Embryonic facial prominence (tissue), 1 donor: Measurements from ENCODE around the gene UBE2B.
A peak's percentile ranks its signal among the peaks of the same experiment; 100 is the strongest.
"Not testable (repeated sequence)": the region's sequence is repeated elsewhere in the genome, so short reads cannot be mapped to it uniquely, and the experiment has no call there.

ENCODE experiments used
- DNase-seq: peaks from one replicate; pipeline ENCODE4 v3.0.0-alpha.2; 2016; ENCODE audit errors: extremely low spot score

The UBE2B gene

GRCh38 chr5:134370871-134371833, at the start of gene UBE2B:
UBE2B (plus strand) TSS chr5:134371569; CDS start chr5:134371596, 27 bp downstream.
- peak; percentile 100 for DNase-seq

- DNase-seq: no peak
Observed at GRCh38 chr5:134327327-134327726, 44.0 kb upstream of the UBE2B start.

DNA sequence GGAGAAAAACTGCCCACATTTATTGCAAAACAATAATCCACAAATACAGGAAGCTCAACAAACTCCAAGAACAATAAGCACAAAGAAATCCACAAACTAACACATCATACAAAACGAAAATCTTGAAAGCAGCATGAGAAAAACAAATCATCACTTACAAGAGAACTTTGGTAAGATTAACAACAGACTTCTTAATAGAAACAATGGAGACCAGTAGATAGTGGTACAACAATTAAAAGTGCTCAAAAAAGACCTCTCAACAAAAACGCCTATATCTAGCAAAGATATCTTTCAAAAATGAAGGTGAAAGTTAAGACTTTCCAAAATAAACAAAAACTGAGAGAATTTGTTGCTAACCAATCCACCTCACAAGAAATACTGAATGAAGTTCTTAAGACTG, 42.8 kb upstream of the UBE2B start:
- DNase-seq: no peak

DNA sequence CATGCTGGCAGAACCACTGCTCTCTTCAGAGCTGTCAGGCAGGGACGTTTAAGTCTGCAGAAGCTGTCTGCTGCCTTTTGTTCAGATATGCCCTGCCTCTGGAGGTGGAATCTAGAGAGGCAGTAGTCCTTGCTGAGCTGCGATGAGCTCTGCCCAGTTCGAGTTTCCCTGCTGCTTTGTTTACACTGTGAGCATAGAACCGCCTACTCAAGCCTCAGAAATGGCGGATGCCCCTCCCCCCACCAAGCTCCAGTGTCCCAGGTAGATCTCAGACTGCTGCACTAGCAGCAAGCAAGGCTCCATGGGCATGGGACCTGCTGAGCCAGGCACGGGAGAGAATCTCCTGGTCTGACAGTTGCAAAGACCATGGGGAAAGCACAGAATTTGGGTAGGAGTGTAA, 34.5 kb upstream of the UBE2B start:
- not testable (repeated sequence) for DNase-seq

DNA sequence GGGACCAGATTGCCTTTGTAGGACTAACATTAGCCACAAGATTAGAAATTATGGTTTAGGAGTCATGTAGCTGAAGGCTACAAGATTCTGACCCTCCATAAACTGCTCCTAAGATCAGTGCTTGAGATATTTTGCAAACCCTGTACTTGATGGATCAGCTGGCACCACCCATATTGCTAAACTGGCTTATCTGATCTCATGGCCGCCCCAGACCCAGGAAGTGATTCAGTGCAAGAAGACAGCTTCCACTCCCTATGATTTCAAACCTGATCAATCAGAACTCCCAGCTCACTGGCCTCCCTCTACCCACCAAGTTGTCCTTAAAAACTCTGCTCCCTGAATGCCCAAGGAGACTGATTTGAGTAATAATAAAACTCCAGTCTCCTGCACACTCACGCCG, 27.9 kb upstream of the UBE2B start:
- DNase-seq: not testable (repeated sequence)

DNA sequence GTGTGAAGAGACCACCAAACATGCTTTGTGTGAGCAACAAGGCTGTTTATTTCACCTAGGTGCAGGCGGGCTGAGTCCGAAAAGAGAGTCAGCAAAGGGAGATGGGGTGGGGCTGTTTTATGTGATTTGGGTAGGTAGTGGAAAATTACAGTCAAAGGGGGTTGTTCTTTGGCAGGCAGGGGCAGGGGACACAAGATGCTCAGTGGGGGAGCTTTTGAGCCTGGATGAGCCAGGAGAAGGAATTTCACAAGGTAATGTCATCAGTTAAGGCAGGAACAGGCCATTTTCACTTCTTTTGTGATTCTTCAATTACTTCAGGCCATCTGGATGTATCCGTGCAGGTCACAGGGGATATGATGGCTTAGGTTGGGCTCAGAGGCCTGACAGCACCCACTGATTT, 25.9 kb upstream of the UBE2B start:
- not testable (repeated sequence) for DNase-seq

DNA sequence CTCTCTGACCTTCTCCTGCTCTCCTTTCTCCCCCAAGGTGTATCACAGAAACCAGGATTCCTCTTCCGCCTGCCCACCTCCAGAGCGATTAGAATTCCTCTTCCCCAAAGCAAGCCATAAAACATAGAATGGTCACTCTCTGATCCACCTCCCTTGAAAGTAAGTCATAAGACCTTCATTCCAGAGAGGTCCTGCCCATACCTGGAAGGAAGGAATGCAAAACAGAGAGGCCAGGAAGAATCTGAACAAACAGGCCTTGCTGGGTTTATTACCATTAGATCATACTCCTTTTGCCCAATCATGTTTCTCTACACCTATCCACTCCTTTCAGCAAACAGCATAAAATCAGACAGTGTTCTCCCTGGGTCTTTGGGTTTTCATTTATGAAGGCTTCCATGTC, 25.4 kb upstream of the UBE2B start:
- no peak for DNase-seq

- no peak for DNase-seq
Observed at GRCh38 chr5:134349463-134349862, 21.9 kb upstream of the UBE2B start.

DNA sequence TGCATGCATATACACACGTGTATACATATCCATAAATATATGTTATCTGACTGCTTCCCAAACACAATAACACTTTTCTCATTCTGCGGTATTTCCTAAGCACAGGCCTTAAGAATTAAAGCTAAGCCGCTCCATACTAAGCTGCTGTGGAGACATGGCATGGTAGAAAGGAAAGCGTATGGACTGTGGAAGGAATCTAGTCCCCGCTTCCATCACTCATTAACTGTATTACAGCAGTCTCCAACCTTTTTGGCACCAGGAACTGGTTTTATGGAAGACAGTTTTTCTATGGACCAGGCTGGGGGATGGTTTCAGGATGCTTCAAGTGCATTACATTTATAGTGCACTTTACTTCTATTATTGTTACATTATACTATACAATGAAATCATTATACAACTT, 15.7 kb upstream of the UBE2B start:
- no peak for DNase-seq

DNA sequence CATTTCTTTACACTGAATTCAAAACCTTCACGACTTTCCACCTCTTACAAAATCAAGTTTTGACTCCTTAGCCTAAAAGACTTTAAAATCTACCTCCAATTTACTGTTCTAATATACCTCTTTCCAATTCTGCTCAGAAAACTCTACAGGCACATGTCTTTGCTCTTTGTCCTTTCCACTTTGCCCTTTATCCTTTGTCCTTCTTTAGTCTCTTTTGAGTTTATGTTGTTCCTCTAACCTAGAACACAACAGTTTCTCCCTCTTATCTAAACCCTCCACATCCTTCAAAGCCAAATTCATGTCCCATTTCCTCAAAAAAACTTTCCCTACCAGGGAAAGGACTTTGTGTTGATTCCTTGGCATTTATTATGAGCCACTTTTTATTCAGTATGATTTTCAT, 5.8 kb upstream of the UBE2B start:
- no peak for DNase-seq

- DNase-seq: no peak
Observed at GRCh38 chr5:134370311-134370870, 978 bp upstream of the UBE2B start.

DNA sequence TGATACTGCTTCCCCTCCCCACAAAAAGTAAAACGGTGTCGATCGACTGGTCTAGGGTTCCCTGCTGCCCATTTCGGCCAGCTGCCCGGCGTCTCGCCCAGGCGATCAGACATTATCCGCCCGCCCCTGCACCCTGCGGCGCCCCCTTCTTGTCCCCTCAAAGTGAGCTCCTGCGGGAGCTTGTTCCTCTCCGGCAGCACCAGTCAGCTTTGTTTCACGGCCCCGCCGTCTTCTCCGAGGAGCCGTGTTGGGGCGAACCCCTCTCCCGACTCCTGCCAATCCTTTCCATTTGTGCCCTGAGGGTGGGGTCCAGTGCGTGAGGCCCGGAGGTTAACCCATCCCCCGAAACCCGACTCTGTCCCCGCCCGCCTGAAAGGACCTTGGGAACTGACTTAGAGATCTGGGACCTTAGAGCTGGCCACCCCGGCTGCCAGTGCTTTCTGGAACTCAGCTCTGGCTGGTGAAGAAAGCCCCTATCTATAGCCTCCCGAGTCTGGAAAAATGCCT, 518 bp downstream of the UBE2B start:
- peak; percentile 14 for DNase-seq

DNA sequence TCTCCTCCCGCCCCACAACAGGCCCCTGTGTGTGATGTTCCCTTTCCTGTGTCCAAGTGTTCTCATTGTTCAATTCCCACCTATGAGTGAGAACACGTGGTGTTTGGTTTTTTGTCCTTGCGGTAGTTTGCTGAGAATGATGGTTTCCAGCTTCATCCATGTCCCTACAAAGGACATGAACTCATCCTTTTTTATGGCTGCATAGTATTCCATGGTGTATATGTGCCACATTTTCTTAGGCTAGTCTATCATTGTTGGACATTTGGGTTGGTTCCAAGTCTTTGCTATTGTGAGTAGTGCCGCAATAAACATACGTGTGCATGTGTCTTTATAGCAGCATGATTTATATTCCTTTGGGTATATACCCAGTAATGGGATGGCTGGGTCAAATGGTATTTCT, 2.3 kb downstream of the UBE2B start:
- DNase-seq: not testable (repeated sequence)

- DNase-seq: no peak
Observed at GRCh38 chr5:134374232-134374631, 2.9 kb downstream of the UBE2B start.

GRCh38 chr5:134380346-134380745, 9.0 kb downstream of the UBE2B start:
- no peak for DNase-seq

DNA sequence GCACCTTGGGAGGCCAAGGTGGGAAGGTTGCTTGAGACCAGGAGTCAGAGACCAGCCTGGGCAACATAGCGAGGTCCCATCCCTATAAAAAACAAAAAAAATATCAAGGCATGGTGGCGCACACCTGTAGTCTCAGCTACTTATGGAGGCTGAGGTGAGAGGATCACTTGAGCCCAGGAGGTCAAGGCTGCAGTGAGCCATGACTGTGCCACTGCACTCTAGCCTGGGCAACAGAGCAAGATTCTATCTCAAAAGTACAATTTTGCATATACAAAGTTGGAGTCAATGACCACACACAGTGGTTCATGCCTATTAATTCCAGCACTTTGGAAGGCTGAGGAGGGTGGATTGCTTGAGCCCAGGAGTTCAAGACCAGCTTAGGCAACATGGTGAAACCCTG, 10.8 kb downstream of the UBE2B start:
- DNase-seq: not testable (repeated sequence)

- DNase-seq: no peak
Observed at GRCh38 chr5:134383980-134384697, 12.8 kb downstream of the UBE2B start.

- DNase-seq: no peak
Observed at GRCh38 chr5:134387443-134387842, 16.1 kb downstream of the UBE2B start.

DNA sequence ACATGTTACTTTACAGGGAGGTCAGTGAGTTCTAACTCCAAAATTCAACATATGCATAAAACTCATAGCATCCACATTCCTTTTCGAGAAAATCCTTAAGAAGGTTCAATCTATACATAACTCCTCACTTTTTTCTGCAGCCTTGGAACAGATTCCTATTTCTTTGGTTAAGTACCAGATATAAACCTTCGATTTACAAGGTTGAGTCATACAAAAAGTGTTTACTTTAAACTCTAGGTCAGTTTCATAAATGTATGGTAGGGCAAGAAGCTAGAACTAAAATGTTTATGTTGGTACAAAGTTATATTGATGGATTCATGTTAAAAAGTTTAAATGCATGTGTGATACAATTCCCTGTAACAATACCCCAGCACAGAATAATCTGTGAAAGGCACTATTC, 20.9 kb downstream of the UBE2B start:
- no peak for DNase-seq

DNA sequence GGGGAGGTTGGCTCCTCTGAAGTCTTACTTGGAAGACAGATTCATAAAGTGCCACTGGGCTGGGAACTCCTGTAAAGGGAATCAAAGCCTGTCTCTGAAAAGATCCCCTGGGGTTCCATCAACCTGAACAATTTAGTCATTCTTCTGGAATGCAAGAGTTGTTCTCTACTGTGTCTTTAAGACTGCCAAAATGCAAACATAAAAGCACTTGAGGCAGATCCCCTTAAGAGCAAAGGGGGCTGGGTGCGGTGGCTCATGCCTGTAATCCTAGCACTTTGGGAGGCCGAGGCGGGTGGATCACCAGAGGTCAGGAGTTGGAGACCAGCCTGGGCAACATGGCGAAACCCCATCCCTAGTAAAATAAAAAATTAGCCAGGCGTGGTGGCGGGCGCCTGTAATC, 23.6 kb downstream of the UBE2B start:
- DNase-seq: no peak

DNA sequence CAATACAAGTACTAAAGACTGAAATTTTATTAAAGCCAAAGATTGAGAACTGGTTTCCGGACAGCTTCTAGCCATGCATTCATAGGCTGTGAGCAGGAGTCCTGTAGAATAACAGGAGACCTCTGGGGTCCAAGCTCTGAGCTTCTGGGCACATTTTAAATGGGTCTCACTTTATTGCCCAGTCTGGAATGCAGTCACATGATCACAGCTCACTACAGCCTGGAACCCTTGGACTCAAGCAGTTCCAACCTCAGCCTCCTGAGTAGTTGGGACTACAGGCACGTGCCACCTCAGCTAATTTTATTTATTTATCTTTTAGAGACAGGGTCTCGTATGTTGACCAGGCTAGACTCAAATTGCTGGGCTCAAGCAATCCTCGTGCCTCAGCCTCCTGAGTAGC, 24.9 kb downstream of the UBE2B start:
- DNase-seq: no peak

DNA sequence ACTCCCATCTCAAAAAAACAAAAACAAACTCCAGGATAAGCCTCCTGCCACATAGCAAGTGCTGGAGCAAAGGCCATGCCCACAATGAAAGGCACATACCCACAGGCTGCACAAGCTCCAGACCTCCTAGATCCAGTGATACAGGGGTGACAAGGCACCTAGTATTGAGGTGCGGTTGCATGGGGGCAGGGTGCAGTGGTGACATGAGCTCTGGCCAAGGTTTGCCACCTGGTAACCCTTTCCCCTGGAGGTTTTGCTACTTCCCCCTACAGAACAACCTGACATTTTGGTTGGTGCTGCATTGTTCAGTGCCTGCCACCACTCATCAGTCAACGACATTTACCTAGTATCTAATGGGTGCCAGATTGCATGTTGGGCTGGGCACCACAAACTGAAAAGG, 25.8 kb downstream of the UBE2B start:
- DNase-seq: no peak
